ENCODE measurements around the gene KAT14. TPM values are rescaled to one million over a fixed set of nuclear protein-coding genes. Genes with fewer than 3 reads are reported as not detected.
"Not testable (repeated sequence)": the region's sequence is repeated elsewhere in the genome, so short reads cannot be mapped to it uniquely, and the experiment has no call there.

Gene KAT14
- total RNA-seq, 4 donors from 2014 or later: 20.0 to 27.2 (median 22.0) TPM

GRCh38 chr20:18092890-18093289 is 44.8 kb upstream of the KAT14 start:
- H3K27ac ChIP-seq: no peak overlapping the region

GRCh38 chr20:18093388-18093787 is 44.3 kb upstream of the KAT14 start:
- Histone ChIP-seq H3K9me3 (no peaks in the 10 kb centered on the region), H3K4me1 (peaks cover 0 to 7% (median 0%) of the 10 kb centered on the region in 4 donors), H3K36me3 (no peaks in the 10 kb centered on the region), H3K27me3 (no peaks in the 10 kb centered on the region), H3K27ac (no peak overlapping the region), H3K4me3 (no peak overlapping the region)
- TF ChIP-seq CTCF (IDR thresholded peaks at IDR 0.05) (no peak), POLR2A (IDR thresholded peaks at IDR 0.05) (no peak)
- no peak for DNase-seq

More at GRCh38 chr20:18092890-18093289, 44.8 kb upstream of the KAT14 start:
- no peak overlapping the region for H3K4me3 ChIP-seq
- no peaks in the 10 kb centered on the region for H3K27me3 ChIP-seq
- TF ChIP-seq CTCF (IDR thresholded peaks at IDR 0.05) (no peak), POLR2A (IDR thresholded peaks at IDR 0.05) (no peak)
- H3K4me1 ChIP-seq: peaks cover 0 to 7% (median 0%) of the 10 kb centered on the region in 4 donors
- no peaks in the 10 kb centered on the region for H3K36me3 ChIP-seq
- DNase-seq: no peak
- no peaks in the 10 kb centered on the region for H3K9me3 ChIP-seq

GRCh38 chr20:18094191-18094590 is 43.5 kb upstream of the KAT14 start:
- TF ChIP-seq CTCF (IDR thresholded peaks at IDR 0.05) (no peak), POLR2A (IDR thresholded peaks at IDR 0.05) (no peak)
- H3K9me3 ChIP-seq: no peaks in the 10 kb centered on the region
- H3K27ac ChIP-seq: no peak overlapping the region
- H3K27me3 ChIP-seq: no peaks in the 10 kb centered on the region
- no peak overlapping the region for H3K4me3 ChIP-seq
- no peaks in the 10 kb centered on the region for H3K36me3 ChIP-seq
- DNase-seq: no peak
- H3K4me1 ChIP-seq: peaks cover 0 to 7% (median 0%) of the 10 kb centered on the region in 4 donors

- not testable (repeated sequence) for H3K4me3 ChIP-seq, H3K27ac ChIP-seq, H3K36me3 ChIP-seq, H3K27me3 ChIP-seq, H3K4me1 ChIP-seq, H3K9me3 ChIP-seq, DNase-seq
Measured at GRCh38 chr20:18100569-18100968, 37.1 kb upstream of the KAT14 start.

GRCh38 chr20:18101125-18101810 is 36.4 kb upstream of the KAT14 start:
- Histone ChIP-seq H3K4me3 (no peak overlapping the region), H3K9me3 (no peaks in the 10 kb centered on the region)
- DNase-seq: no peak

More at GRCh38 chr20:18101125-18101810, 36.4 kb upstream of the KAT14 start:
- Histone ChIP-seq H3K36me3 (no peaks in the 10 kb centered on the region), H3K27me3 (no peaks in the 10 kb centered on the region), H3K27ac (no peak overlapping the region), H3K4me1 (no peaks in the 10 kb centered on the region)
- TF ChIP-seq POLR2A (IDR thresholded peaks at IDR 0.05): no peak
- no peak for TF ChIP-seq CTCF (IDR thresholded peaks at IDR 0.05)
